ENCODE data around the gene GHR.
"Not testable (repeated sequence)": the region's sequence is repeated elsewhere in the genome, so short reads cannot be mapped to it uniquely, and the experiment has no call there.

GHR gene

DNA sequence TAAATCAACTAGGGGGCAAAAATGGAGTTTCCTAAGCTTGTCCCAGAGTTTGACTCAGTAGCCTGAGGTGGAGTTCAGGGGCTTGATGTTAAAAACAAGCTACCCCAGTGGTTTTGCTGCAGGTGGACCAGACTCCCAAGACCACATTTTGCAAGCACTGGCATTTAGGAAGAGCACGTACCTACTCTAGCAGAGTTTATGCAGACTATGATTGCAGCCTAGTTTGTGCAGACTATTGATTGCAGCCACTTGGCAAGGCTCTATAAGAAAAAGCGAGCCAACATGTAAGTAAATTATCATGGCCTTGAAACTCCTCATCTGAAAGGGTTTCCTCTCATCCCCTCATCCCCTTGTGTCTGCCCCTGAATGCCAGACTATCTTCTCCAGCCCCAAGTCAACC lies 231.4 kb downstream of the GHR start:
- no peak for DNase-seq

DNA sequence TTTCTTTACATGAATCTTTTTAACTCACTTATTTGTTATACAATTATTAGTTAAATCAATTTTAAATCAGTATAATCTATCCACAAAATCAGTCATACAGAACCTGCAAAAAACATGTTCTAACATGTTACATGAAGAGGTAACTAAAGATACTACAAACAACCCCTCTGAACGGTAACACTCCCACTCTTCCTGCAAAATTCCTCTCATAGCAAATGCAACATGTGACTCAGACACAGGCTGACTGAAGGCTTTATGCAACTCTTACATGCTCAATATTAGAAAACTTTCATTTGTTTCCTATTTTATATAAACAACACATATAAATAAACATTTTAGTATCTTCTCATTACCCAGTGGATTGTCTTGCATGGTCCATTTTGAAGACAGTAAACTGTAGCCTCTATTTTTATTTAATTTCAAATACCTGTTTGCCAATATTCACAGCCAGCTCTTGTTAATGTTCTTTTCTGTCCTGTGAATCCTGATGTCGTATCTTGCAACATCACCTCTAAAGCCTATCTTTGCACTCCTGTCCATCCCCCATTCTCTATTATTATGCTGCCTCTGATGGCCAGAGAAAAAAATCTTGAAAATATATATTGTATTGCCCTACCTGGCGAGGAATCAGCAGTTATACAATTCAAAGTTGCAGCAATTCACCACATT lies 232.9 kb downstream of the GHR start:
- DNase-seq, result no peak

DNA sequence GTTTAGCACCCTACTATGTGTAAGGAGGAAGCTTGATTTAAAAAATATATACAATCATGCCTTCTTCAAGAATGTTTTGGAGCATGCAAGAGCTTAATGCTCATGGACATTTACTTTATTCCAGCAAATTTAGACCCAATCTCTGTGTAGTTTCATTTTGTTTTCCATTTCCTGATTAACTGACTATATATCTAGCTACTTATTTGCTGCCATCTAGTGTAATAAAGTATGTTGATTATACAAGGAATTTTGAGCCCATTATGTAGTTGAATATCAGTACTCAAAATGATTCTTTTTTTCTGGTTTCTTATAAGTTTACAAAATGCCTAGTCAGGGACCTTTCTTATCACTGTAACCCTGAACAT lies 233.4 kb downstream of the GHR start:
- DNase-seq, result no peak

DNA sequence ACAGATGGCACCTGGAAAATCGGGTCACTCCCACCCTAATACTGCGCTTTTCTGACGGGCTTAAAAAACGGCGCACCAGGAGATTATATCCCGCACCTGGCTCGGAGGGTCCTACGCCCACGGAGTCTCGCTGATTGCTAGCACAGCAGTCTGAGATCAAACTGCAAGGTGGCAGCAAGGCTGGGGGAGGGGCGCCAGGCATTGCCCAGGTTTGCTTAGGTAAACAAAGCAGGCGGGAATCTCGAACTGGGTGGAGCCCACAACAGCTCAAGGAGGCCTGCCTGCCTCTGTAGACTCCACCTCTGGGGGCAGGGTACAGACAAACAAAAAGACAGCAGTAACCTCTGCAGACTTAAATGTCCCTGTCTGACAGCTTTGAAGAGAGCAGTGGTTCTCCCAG lies 236.6 kb downstream of the GHR start:
- DNase-seq, result not testable (repeated sequence)

DNA sequence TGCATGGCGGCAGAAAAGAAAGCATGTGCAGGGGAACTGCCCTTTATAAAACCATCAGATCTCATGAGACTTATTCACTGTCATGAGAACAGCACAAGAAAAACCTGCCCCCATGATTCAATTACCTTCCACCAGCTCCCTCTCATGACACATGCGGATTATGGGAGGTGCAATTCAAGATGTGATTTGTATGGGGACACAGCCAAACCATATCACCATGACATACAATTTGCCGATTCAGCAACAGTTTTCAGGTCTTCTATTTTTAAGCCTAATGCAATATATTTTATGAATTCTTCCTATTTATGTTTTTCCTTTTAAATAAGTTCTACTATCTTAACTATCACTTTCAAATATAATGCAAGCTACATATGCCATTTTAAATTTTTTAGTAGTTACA lies 242.6 kb downstream of the GHR start:
- no peak for DNase-seq

DNA sequence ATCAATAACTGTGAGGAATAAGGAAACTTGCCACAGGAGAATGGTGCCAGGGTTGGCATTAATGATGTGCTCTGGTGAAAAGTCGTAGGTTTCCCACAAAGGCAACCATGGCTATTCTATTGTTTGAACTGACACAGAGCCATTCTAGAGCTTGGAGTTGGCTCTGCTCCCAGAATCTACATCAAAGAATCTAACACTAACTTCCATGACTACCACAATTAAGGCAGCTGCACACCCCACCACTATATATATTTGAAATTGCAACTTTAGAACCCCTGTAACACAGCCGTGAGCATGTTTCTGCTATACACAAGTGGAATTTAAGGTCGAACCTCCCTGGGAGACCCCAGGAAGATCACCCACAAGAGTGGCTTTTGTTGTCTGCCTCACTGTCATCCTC lies 243.6 kb downstream of the GHR start:
- DNase-seq, result no peak

DNA sequence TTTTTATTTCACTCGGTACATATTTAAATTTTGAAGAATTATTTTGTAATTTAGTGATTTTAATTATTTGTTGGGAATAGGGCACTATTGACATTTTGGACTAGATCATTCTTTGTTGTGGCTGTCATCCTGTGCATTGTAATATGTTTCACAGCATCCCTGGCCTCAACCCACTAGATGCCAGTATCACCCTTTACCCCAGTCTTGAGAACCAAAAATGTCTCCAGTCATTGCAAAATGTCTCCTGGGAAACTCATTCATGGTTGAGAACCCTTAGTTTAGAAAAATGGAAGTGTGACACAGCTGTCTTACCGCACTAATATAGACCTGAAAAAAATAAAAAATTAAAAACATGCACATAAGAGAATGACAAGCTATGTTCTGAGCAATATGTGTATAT lies 245.0 kb downstream of the GHR start:
- no peak for DNase-seq

DNA sequence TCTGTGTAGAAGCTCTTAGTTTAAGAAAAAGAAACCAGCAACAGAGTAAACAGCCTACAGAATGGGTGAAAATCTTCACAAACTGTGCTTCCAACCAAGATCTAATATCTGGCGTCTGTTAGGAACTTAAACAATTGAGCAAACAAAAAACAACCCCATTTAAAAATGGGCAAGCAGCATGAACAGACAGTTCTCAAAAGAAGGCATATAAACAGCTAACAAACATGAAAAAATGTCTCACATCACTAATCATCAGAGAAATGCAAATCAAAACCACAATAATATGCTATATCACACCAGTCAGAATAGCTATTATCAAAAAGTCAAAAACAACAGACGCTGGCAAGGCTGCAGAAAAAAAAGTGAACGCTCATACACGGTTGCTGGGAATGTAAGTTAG lies 249.7 kb downstream of the GHR start:
- DNase-seq, result no peak

DNA sequence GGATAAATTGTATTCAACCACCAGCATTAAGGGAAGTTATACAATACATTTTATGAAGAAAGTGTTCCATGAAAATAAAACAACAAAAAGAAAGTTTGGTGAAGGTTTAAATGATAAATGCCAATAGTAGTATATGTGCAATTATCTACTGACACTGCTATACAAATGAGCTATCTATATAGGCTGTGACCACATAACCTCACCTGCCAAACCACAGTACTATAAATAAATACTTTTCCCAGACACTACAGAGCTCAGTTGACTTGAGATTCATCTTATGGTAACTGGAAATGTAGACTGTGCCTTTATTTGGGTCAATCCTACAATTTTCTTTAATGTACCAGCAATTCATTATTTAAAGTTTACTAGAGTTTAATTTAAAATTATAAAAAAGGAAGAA lies 252.4 kb downstream of the GHR start:
- no peak for DNase-seq

DNA sequence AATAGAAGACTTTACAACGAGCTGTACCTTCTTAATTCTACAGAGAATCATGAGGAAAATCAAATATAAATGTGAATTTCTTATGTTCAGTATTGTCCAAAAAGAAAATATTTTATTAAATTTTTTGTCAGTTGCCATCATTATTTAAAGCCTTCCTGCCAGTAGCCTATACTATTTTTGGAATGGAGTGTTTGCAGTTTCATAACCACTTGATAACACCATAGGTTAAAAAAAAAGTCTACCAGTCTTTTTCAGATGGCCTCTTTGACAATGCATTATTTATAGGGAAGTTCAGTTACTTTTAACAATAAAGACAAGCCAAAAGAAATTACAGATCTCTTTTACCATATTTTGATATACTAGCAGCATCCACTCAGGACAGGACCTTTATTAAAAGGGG lies 253.1 kb downstream of the GHR start:
- no peak for DNase-seq

DNA sequence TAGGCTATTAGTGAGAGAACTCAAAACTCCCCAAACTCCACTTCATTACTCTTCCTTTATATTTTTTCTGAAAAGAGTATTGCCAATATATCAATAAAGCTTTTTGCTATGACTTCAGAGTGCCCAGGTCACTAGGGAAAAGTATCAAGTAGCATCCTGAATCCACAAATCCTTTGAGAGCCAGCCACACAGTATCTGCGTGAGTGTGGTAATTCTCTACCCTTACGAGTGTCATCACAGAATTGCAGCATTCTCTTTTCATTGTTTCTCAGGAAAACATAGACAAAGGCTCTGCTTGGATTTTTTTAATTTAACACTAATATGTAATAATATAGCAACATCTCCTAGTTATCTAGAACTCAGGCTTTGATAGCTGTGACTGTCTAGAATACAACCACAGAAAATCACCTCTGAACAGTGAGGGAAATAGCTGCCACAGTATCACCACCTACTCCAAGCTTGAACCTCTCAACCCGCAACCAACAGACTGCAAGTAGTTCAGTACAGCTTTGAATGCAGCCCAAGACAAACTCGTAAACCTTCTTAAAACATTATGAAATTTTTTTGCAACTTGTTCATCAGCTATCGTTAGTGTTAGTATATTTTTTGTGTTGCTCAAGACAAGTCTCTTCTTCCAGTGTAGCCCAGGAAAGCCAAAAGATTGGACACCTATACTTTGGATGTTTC lies 254.1 kb downstream of the GHR start:
- DNase-seq, result no peak

DNA sequence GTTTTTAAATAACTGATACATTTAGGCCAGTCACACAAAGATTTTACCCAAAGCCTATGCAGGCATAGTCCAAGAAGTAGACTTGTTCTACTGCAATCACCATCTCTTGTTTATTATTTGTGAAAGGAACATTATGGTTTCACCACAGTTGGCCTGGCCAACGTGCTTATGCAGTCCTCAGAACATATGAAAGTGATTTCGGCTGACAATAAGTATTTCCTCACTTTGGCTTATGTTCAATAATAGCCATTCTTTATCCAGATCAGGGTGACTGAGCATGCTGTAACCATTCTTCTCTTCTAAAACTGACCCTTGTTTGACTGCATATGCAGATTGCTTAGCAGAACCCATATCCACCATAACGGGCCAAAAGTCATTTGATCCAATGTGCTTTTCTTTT lies 256.8 kb downstream of the GHR start:
- DNase-seq, result no peak

DNA sequence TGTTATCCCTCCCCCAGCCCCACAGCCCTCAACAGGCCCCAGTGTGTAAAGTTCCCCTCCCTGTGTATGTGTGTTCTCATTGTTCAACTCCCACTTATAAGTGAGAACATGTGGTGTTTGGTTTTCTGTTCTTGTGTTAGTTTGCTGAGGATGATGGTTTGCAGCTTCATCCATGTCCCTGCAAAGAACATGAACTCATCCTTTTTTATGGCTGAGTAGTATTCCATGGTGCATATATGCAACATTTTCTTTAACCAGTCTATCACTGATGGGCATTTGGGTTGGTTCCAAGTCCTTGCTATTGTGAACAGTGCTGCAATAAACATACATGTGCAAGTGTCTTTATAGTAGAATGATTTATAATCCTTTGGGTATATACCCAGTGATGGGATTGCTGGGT lies 261.8 kb downstream of the GHR start:
- not testable (repeated sequence) for DNase-seq

DNA sequence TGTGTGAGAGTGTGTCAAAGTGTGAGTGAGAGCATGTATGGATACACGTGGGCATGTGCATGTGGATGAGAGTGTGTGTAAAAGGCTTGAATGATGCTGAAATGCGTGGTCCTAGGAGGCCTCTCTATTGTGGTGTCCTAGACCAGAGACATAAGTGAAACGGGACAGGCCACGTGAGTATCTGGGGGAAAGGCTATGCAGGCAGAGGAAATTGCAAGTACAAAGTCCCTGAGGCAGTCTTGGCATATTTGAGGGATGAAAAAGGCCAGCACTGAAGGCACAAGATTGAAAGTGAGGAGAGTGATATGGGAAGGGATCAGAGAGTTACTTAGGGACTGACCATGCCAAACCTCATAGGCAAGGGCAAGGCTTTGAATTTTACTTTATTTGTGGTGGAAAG lies 266.2 kb downstream of the GHR start:
- no peak for DNase-seq

DNA sequence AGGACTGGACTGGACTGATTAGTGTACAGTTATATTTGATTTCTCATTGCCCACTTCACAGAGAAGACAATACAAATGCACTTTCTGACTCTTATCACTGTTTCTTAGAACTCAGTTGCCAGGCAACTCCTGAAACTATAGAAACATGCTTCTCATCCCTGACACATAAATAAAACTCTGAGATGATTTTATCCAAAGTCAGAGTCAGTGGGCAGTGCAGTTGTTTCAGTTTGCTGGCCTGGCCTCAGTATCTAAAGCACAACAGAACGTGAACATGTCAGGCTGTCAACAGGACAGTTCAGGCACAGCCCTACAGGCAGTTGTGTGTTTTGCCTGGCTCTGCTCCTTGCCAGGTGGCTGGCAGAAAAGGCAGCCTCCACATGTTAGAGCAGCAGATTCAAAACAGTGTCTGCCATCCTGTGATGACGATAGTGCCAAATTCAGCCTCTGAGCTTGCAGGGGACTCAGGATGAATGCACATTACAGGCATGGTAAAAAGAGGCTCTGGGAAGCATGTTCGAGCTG lies 268.2 kb downstream of the GHR start:
- DNase-seq, result no peak

DNA sequence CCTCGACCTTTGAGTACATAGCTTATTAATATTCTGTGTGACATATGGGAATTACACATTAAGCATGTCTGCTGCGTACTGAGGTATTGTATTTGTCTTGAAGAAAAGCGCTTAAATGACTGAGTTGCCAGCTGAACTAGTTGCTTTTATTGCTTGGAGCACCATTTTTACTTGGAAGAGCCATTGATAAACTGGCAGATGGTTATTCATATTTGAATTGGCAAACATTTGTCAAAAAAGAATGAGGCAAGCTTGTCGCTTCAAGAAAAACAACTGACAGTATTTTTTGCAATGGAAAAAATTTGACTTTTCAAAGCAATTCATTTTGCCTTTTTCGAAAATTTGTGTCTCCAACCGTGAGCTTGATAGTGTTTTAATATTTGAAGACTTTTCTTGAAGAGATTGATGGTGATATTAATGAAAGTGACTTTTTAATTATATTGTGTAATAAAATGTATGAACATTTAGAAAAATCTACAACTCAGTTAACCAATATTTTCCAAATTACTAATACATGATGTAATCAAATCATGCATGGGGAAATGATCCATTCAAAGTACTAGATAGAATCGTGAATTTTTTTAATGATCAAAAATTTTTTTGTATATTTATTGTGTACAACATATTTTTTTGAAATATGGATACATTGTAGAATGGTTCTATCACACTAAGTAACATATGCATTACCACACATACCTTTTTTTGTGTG lies 278.3 kb downstream of the GHR start:
- DNase-seq, result no peak

DNA sequence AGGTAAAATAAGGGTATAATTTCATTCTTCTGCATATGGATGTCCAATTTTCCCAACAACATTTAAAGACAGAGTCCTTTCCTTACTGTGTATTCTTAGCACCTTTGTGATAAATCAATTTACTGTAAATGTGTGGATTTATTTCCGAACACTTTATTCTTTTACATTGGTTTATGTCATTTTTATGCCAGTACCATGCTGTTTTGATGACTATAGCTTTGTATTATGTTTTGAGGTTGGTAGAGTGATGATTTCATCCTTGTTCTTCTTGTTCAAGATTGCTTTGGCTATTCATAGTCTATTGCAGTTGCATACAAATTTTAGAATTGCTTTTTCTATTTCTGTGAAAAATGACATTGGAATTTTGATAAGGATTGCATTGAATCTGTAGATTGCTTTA lies 280.0 kb downstream of the GHR start:
- no peak for DNase-seq

DNA sequence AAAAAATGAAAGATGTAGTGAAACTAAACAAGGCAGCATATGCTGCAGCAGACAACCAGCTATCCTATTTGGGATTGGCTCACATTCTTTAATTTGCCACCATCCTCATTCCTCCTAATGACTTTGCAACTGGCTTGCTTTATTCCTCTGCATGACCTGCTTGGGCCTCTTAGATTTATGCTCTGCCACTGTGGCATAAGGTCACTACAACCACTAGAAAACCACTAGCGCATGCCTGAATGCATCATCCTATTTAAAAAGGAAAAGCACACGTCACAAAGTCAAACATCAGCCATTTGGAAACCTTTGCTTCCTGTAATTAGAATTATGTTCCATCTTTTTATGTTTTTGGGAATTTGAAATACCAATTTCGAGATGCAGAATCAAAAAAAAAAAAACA lies 292.5 kb downstream of the GHR start:
- DNase-seq, result no peak

DNA sequence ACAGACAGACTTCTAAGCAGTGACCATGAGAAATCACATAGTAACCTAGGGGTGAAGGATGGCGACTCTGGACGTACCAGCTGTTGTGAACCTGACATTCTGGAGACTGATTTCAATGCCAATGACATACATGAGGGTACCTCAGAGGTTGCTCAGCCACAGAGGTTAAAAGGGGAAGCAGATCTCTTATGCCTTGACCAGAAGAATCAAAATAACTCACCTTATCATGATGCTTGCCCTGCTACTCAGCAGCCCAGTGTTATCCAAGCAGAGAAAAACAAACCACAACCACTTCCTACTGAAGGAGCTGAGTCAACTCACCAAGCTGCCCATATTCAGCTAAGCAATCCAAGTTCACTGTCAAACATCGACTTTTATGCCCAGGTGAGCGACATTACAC lies 295.4 kb downstream of the GHR start:
- DNase-seq, result no peak

DNA sequence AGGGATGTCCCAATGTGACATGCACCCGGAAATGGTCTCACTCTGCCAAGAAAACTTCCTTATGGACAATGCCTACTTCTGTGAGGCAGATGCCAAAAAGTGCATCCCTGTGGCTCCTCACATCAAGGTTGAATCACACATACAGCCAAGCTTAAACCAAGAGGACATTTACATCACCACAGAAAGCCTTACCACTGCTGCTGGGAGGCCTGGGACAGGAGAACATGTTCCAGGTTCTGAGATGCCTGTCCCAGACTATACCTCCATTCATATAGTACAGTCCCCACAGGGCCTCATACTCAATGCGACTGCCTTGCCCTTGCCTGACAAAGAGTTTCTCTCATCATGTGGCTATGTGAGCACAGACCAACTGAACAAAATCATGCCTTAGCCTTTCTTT lies 295.8 kb downstream of the GHR start:
- DNase-seq, result no peak

DNA sequence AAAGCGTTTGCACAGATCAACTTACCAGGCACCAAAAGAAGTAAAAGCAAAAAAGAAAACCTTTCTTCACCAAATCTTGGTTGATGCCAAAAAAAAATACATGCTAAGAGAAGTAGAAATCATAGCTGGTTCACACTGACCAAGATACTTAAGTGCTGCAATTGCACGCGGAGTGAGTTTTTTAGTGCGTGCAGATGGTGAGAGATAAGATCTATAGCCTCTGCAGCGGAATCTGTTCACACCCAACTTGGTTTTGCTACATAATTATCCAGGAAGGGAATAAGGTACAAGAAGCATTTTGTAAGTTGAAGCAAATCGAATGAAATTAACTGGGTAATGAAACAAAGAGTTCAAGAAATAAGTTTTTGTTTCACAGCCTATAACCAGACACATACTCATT lies 297.0 kb downstream of the GHR start:
- DNase-seq, result no peak

DNA sequence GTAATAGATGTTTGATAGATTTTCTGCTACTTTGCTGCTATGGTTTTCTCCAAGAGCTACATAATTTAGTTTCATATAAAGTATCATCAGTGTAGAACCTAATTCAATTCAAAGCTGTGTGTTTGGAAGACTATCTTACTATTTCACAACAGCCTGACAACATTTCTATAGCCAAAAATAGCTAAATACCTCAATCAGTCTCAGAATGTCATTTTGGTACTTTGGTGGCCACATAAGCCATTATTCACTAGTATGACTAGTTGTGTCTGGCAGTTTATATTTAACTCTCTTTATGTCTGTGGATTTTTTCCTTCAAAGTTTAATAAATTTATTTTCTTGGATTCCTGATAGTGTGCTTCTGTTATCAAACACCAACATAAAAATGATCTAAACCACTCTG lies 298.2 kb downstream of the GHR start:
- DNase-seq, result no peak

DNA sequence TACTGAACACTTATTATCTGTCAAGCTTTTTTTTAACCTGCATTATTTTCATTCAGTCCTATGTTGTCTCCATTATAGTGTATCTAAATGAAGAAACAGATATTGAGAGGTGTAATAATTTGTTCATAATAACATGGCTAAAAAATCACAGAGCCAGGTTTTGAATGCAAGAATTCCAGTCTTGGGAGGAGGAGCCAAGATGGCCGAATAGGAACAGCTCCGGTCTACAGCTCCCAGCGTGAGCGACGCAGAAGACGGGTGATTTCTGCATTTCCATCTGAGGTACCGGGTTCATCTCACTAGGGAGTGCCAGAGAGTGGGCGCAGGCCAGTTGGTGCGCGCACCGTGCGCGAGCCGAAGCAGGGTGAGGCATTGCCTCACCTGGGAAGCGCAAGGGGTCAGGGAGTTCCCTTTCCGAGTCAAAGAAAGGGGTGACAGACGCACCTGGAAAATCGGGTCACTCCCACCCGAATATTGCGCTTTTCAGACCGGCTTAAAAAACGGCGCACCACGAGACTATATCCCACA lies 311.4 kb downstream of the GHR start:
- not testable (repeated sequence) for DNase-seq

DNA sequence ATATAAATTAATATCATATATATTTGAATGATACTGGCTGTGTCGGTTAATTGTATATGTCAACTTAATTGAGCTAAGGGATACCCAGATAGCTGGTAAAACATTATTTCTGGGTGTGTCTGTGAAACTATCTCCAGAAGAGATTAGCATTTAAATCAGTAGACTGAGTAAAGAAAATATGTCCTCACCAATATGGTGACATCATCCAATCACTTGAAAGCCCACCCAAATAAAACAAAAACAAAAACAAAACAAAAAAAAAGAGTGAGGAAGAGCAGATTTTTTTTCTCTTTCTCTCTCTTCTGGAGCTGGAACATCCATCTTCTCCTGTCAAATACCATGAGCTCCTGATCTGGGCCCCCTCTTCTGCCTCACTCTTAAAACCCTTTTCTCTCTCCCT lies 317.7 kb downstream of the GHR start:
- DNase-seq, result no peak
